Measurements from ENCODE around the gene STRA8.
A peak's percentile ranks its signal among the peaks of the same experiment; 100 is the strongest.

STRA8 gene

DNA sequence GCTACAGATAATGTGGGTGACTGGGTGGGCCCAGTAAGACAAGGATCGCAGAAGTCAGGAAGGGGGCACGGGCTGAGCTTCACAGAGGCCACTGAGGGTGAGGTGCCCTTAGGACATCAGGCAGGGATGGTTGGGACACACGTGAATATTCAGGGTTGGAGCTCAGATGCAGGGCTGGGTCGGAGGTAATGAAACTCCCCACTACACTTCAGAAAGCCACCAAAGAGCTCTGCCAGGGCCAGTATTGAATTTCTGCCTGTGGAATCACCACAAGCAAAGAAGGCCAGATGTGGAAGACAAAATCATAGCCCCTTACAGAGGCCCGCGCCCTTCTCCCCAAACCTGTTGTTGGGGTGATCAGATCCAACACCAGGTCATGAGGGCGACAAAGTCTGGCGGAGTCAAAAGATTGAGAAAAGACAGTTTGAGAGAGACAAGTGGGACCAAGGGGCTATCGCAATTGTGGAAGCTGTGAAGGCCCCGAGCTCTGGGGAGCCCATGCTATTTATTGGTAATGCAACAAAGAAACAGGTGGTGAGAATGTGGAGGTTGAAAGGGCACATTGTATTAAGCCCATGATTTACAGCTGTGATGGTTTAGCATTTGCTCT, 42.4 kb downstream of the STRA8 start:
- TF ChIP-seq, protein P1, sequence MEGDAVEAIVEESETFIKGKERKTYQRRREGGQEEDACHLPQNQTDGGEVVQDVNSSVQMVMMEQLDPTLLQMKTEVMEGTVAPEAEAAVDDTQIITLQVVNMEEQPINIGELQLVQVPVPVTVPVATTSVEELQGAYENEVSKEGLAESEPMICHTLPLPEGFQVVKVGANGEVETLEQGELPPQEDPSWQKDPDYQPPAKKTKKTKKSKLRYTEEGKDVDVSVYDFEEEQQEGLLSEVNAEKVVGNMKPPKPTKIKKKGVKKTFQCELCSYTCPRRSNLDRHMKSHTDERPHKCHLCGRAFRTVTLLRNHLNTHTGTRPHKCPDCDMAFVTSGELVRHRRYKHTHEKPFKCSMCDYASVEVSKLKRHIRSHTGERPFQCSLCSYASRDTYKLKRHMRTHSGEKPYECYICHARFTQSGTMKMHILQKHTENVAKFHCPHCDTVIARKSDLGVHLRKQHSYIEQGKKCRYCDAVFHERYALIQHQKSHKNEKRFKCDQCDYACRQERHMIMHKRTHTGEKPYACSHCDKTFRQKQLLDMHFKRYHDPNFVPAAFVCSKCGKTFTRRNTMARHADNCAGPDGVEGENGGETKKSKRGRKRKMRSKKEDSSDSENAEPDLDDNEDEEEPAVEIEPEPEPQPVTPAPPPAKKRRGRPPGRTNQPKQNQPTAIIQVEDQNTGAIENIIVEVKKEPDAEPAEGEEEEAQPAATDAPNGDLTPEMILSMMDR (IDR thresholded peaks at IDR 0.05): no peak

DNA sequence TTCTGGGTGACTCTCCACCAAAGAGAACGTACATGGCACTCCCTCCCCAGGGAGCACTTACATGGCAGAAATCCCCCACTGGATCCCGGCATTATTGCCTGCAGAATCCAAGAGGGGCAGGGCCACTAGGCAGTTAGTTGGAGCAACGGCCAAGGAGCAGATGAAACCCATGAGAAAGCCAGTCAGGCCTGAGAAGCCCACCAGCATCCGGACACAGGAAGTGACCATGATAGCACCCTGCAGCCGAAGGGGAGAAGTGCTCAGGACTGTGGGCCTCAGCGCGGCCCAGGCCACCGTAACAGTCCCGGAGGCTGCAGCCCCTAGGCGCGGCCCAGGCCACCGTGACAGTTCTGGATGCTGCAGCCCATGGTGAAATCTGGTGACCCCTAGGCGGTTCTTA, 43.5 kb downstream of the STRA8 start:
- TF ChIP-seq, protein P1 (IDR thresholded peaks at IDR 0.05): no peak

DNA sequence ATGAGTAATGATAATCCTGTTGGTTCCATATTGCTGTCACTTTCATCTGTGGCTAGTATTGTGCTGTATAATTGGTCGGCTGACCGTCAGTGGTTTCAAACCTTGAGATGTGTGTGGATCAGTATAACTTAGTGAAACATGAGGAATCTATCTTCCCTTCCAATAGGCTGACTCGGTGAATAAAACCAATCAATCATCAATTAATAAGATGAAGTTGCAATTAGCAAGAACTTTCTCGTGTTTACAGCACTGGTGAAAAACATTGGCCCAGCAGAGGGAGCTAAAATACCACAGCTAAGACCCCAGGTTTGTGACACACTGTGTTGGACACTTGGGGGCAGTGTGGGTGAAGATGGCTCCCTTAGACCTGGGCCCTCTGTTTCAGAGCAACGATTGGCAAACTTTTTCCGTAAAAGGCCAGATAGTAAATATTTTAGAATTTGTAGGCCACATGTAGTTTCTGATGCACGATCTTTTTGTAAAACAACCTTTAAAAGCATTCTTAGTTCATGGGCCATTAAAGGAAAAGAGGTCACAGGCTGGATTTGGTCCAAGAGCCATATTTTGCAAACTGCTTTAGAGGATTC, 47.8 kb downstream of the STRA8 start:
- TF ChIP-seq, protein P1 (IDR thresholded peaks at IDR 0.05): peak; percentile 98

DNA sequence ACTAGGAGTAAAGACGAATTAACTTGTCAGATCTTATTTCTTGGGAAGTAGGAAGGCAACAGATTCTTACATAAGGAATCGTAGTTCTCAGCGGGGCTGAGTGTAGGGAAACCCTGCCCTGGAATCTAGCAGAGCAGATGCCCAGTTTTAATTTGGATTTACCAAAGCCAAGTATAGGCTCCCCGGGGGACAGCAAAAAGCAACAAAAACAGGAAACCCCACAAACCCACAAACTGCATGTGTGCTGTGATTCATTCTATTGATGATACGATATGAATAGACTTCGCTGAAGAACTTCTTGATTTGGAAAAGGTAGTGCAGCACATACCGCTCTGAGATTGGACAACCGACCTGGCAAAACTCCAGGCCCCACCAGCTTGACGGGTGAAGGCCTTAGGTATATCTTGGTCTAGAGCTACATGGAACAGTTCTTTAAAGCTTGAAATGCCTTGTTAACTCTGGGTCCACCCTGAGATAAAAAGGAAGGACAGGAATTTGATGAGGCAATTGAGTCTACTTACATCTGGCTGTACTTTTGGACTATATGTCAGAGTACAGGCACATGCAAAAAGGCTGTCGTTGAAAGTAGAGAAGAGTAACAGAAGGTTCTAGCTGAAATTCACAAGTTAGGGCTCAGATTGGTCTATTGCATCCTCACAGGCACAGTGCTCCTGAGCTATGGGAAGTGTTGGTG, 49.1 kb downstream of the STRA8 start:
- TF ChIP-seq, protein P1 (IDR thresholded peaks at IDR 0.05): no peak

DNA sequence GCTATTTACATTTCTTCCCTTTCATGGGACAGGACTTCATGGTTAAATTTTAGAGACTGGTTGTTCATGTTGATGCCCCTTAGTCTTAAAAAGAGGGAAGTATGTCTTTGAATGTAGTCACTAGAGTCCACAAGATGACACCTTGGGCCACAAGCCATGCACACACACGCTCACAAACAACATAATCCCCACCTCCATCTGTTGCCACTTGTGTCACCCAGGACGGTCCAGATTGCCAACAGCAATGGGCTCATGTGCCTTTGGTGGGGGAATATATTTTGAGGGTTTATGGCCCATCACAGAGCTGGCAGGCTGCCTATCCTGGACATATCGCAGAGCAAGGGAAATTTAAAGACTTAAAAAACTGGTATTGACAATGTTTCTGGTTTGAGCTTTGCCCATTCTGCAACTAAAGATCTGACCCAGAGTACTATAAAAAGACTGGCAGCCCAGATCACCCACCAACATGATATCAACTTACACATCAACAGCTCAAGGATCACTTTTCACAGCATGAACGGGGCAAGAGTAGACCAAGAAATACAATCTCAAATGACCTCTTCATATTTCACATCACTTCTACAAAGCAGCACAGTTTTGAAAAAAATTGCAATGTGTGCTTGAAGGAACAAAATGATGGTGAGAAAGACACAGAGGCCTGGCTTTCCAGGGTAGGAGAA, 50.5 kb downstream of the STRA8 start:
- TF ChIP-seq, protein P1 (IDR thresholded peaks at IDR 0.05): no peak

DNA sequence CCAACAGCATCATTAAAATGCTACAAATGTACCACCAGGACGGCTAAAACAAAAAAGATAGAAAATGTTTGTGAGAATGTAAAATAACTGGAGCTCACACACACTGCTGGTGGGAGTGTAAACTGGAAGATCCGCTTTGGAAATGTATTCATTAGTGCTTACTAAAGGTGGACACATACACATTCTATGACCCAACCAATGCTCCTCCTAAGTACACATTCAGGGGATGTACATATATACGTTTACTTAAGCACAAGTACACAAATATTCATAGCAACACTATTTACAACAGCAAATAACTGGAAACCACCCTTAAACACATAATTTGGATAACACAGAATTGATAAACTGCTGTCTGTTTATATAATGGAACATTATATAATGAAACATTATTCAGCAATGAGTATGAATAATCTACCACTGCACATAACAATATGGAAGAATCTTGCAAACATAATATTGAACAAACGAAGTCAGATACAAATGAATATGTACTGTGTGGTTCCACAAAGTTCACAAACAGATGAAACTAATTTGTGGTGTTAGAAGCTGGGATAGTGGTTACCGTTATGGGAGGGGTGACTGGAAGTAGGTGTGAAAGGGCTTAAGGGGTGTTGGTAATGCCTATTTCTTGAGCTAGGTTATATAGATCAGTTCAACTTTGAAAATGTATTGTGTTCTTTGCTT, 52.1 kb downstream of the STRA8 start:
- TF ChIP-seq, protein P1 (IDR thresholded peaks at IDR 0.05): no peak

DNA sequence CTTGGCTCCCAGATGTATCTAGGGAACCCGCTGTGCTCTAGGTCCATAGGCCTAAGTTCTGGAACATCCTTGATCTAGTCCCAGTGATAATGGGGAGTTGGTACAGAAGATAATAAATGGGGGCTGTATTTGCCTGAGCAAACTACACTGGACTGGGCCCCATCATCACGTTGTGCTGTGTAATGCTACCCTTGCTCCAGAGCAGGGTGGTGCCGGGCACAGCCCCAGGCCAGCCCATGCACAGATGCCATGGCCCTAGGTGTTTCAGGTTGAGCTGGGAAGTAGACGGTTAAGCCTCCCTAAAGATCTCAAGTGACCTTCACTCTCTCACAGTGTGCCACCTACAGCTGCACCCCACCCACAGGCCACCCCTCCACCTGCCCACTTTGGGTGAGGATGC, 53.2 kb downstream of the STRA8 start:
- TF ChIP-seq, protein P1 (IDR thresholded peaks at IDR 0.05): no peak
